ENCODE measurements around the gene S100A14. TPM values are rescaled to one million over a fixed set of nuclear protein-coding genes. Genes with fewer than 3 reads are reported as not detected.
A peak's percentile ranks its signal among the peaks of the same experiment; 100 is the strongest.

The S100A14 gene
- not detected in 2 replicates for total RNA-seq (2012; rRNA removed)
- 0.10 and 0.14 TPM in 2 replicates for polyA plus RNA-seq (2012; rRNA removed)
- polyA plus RNA-seq (2012; cell fraction: cytosol; rRNA removed) = 0.13 and 0.16 TPM in 2 replicates
- polyA plus RNA-seq (2012; cell fraction: nucleus; rRNA removed; ENCODE audit: low replicate concordance) = 0.22 and 0.63 TPM in 2 replicates
- Bru-seq, nascent RNA = percentile 42 among the genes with signal in this experiment
- BruChase-seq, experiment 1, labeled RNA remaining after a 6-hour chase = percentile 34 among the genes with signal in this experiment
- BruChase-seq, experiment 2, labeled RNA remaining after a 2-hour chase = percentile 31 among the genes with signal in this experiment
- long read RNA-seq = 0 reads

DNA sequence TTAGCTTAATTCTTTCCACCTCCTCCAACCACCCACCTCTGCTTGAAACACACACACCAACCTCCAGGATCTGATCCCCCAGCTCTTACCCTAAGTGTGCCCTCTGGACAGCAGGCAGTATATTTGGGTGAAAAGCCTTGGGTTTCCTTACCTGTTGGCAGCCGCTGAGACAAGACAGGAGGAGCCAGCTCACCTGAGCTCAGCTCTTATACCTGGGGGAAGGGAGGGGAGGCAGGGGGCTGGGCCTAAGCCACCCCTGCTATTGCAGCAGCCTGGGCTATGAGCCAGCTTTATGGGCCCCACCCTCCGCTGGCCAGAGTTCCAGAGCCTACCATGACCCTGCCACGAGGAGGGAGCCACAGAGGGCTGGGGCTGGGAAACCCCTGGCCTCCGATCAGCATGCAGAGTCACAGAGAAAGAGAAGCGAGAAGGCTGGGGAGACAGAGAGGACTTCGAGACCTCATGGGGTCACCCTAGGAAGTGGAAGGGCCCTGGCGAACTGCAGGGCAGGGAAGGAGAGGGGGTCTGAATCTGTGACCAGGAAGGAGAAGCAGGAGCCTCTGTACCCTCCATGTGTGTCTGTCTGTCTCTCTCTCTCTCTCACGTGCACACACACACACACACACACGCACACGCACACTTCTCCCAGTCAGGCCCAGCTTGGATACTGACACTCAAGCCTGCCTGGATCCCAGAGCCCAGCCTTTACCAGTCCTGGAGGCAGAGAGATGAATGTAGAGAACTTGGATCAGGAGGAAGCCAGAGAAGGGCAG lies at the start of gene S100A14:
TSS of gene S100A14 (minus strand) at position 182 of the 773 bp plus-strand sequence. CDS start 467 bp downstream, outside the sequence.
- H4K91ac ChIP-seq (ENCODE audit: insufficient read depth, low read depth, low read length) = peak within 1 kb of the TSS; percentile 32
- dilution Hi-C loops (cut with HindIII; ENCODE audit: low sequenced_read_pairs, unreplicated experiment) (no loop called here), intact Hi-C loops (cut with micrococcal nuclease) (no loop called here), in situ Hi-C loops (cut with MboI; ENCODE audit: low sequenced_read_pairs) (no loop called here)
- peaks cover 18% of the 10 kb centered on the region for H3K36me3 ChIP-seq (ENCODE audit: control insufficient read depth, insufficient read depth, low read length)
- H3K27ac ChIP-seq (ENCODE audit: insufficient read depth, low read length) = no peak within 1 kb of the TSS
- H3K79me1 ChIP-seq (ENCODE audit: low read depth in 1 of 2, low read length in 2 of 2) = peaks cover 6 to 14% of the 10 kb centered on the region in 2 experiments
- BruUV-seq (replicated peaks) = no TSS peak
- H4K8ac ChIP-seq (ENCODE audit: low read depth in 2 of 2, low read length in 2 of 2) = peak within 1 kb of the TSS in 1 of 2 experiments; percentile 19; a peak in 1 of 4 replicates
- TF ChIP-seq, protein P1, sequence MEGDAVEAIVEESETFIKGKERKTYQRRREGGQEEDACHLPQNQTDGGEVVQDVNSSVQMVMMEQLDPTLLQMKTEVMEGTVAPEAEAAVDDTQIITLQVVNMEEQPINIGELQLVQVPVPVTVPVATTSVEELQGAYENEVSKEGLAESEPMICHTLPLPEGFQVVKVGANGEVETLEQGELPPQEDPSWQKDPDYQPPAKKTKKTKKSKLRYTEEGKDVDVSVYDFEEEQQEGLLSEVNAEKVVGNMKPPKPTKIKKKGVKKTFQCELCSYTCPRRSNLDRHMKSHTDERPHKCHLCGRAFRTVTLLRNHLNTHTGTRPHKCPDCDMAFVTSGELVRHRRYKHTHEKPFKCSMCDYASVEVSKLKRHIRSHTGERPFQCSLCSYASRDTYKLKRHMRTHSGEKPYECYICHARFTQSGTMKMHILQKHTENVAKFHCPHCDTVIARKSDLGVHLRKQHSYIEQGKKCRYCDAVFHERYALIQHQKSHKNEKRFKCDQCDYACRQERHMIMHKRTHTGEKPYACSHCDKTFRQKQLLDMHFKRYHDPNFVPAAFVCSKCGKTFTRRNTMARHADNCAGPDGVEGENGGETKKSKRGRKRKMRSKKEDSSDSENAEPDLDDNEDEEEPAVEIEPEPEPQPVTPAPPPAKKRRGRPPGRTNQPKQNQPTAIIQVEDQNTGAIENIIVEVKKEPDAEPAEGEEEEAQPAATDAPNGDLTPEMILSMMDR (conservative IDR thresholded peaks at IDR 0.05; ENCODE audit: low read depth, low read length) = no peak
- peak; percentile 66 for TF ChIP-seq BHLHE40 (IDR thresholded peaks at IDR 0.05; ENCODE audit: low read depth, low read length)
- no peak for TF ChIP-seq RFX5 (IDR thresholded peaks at IDR 0.05; ENCODE audit: low read depth, low read length)
- no peak for TF ChIP-seq POLR2A (IDR thresholded peaks at IDR 0.05; ENCODE audit: low read depth, low read length)
- TF ChIP-seq RAD21 (IDR thresholded peaks at IDR 0.05; ENCODE audit: low read length) = no peak
- TF ChIP-seq MAFK (IDR thresholded peaks at IDR 0.05; ENCODE audit: low read depth, low read length) = no peak
- no peak for TF ChIP-seq MXI1 (IDR thresholded peaks at IDR 0.05; ENCODE audit: borderline replicate concordance, low read depth, low read length)
- TF ChIP-seq MAZ (IDR thresholded peaks at IDR 0.05; ENCODE audit: borderline replicate concordance, low read depth, low read length) = no peak
- H3K23ac ChIP-seq (ENCODE audit: low read depth, low read length) = 0 out of 2 replicates have a peak within 1 kb of the TSS, but pooled peaks have one; percentile 7
- H3K9me1 ChIP-seq (ENCODE audit: insufficient read depth, low read length) = no peaks in the 10 kb centered on the region
- no peaks in the 10 kb centered on the region for H4K20me1 ChIP-seq (ENCODE audit: insufficient read depth, low read length)
- peaks cover 13% of the 10 kb centered on the region for H3K4me1 ChIP-seq (ENCODE audit: control insufficient read depth, insufficient read depth, low read length)
- H3K18ac ChIP-seq (ENCODE audit: low read depth, low read length) = no peak within 1 kb of the TSS
- H3K4me3 ChIP-seq (ENCODE audit: insufficient read depth, low read depth, low read length) = no peak within 1 kb of the TSS
- peak within 1 kb of the TSS; percentile 47 for H2AFZ ChIP-seq (replicated peaks; ENCODE audit: low read length, poor library complexity)
- H3K4me2 ChIP-seq (ENCODE audit: low read depth, low read length) = no peak within 1 kb of the TSS
- 90% methylated on average over 2 of the region's 10 CpGs; no CpG with 5 or more reads in 1 of the 2 experiments for WGBS, 2 experiments (ENCODE audit: extremely low coverage in 2 of 2, insufficient read length in 1 of 2)
- H3K56ac ChIP-seq (ENCODE audit: extremely low read depth, insufficient read depth, low read length) = no peak within 1 kb of the TSS
- H3K27me3 ChIP-seq (ENCODE audit: control insufficient read depth, insufficient read depth, low read length) = no peaks in the 10 kb centered on the region
- no peaks in the 10 kb centered on the region for H3K9me3 ChIP-seq (ENCODE audit: control insufficient read depth, insufficient read depth, low read length)
- H2BK120ac ChIP-seq (ENCODE audit: low read depth, low read length) = peak within 1 kb of the TSS; percentile 26; the same call in 1 of the 2 replicates
- H3K4ac ChIP-seq (ENCODE audit: low read depth, low read length) = peak within 1 kb of the TSS; percentile 40
- H2AK9ac ChIP-seq (replicated peaks; ENCODE audit: low read depth, low read length, poor library complexity) = peak within 1 kb of the TSS; percentile 88
- H3K14ac ChIP-seq (replicated peaks; ENCODE audit: low read depth, low read length) = no peak within 1 kb of the TSS
- peak within 1 kb of the TSS; percentile 44 for H4K5ac ChIP-seq (ENCODE audit: low read depth, low read length)
- ChIA-PET POLR2A (ENCODE audit: unreplicated experiment) (no interaction called here), CTCF (interaction anchor here (0.8 to 0.9 kb wide), 2 partner anchors 11 to 40 kb away, joined by 3 read pairs; partner anchors contain the start of gene S100A13)
- no peak for DNase-seq
- no peak within 1 kb of the TSS for H2BK15ac ChIP-seq (ENCODE audit: low read depth, low read length)
- H2BK5ac ChIP-seq (ENCODE audit: low read depth, low read length, poor library complexity, severe bottlenecking) = no peak within 1 kb of the TSS
- no peak within 1 kb of the TSS for H2BK20ac ChIP-seq (ENCODE audit: low read depth, low read length)
- no peak for ATAC-seq (ENCODE audit: low read depth)
- H3K9ac ChIP-seq (ENCODE audit: low read depth, low read length) = no peak within 1 kb of the TSS
- peak within 1 kb of the TSS; percentile 48 for H2AK5ac ChIP-seq (ENCODE audit: low read depth, low read length)
